T-cell (primary cell): Measurements from ENCODE around the gene B4GALT5. TPM values are rescaled to one million over a fixed set of nuclear protein-coding genes. Genes with fewer than 3 reads are reported as not detected.

Experiments used
- ATAC-seq, 4 experiments: fragments of 200-7000 bp in 3 of 4; fragments of 150-1000 bp in 1 of 4; cut with Tn5 transposase; replicated peaks in 1 of 4; 1 replicate in 3 of 4; 2 replicates in 1 of 4; pipeline ENCODE4 v1.10.0; 2021; ENCODE audit warnings: moderate library complexity in 3 of 4, mild to moderate bottlenecking in 2 of 4, moderate number of reproducible peaks in 1 of 4
- CTCF ChIA-PET, 2 donors: fragments of 300-600 bp; sonication (Branson Sonifier 250); formaldehyde crosslinking; loops; one replicate each; lab custom pipeline; 2022; ENCODE audit warnings: antibody characterized with exemption in 2 of 2; lab: Charles Lee
- POLR2A ChIA-PET, 2 donors: fragments of 300-600 bp; sonication (Branson Sonifier 250); formaldehyde crosslinking; loops; one replicate each; lab custom pipeline; 2022; ENCODE audit warnings: antibody characterized with exemption in 2 of 2; lab: Charles Lee
- DNase-seq, 35 experiments: peaks; one replicate each; pipeline versions ENCODE4 v3.0.0 to v3.0.0-alpha.2; 2013 to 2023
- H3K27ac ChIP-seq: one replicate; pipeline ENCODE4 v1.5.1; 2013; ENCODE audit warnings: low read length
- H3K27me3 ChIP-seq, 2 experiments: replicated peaks in 1 of 2; 1 replicate in 1 of 2; 2 replicates in 1 of 2; pipeline versions ENCODE4 v1.6.1 to v1.7.0; 2013; ENCODE audit warnings: low read length in 1 of 2, mixed read lengths in 1 of 2; ENCODE audit not compliant: control insufficient read depth in 2 of 2, insufficient read depth in 2 of 2; ENCODE audit errors: extremely low read depth in 1 of 2
- H3K36me3 ChIP-seq, 2 donors: 1 replicate in 1 of 2; 2 replicates in 1 of 2; pipeline versions ENCODE4 v1.6.1 to v1.7.0; 2013; ENCODE audit warnings: low read length in 1 of 2; ENCODE audit not compliant: control insufficient read depth in 2 of 2, insufficient read depth in 1 of 2; ENCODE audit errors: extremely low read depth in 1 of 2
- H3K4me1 ChIP-seq, 2 experiments: 1 replicate in 1 of 2; 2 replicates in 1 of 2; pipeline versions ENCODE4 v1.6.1 to v1.7.0; 2013; ENCODE audit warnings: low read length in 2 of 2, mixed read lengths in 1 of 2; ENCODE audit not compliant: insufficient read depth in 2 of 2, control insufficient read depth in 1 of 2; ENCODE audit errors: extremely low read depth in 1 of 2
- H3K4me3 ChIP-seq, 2 donors: 1 replicate in 1 of 2; 2 replicates in 1 of 2; pipeline versions ENCODE4 v1.5.1 to v1.7.0; 2013; ENCODE audit warnings: mild to moderate bottlenecking in 2 of 2, low read length in 1 of 2, moderate library complexity in 1 of 2; ENCODE audit not compliant: control insufficient read depth in 1 of 2; ENCODE audit errors: extremely low read depth in 1 of 2
- H3K9me3 ChIP-seq: 2 replicates; pipeline ENCODE4 v1.7.0; 2013
- H3K27ac Mint-ChIP-seq, 2 donors: one replicate each; pipeline ENCODE4 v1.8.0; 2020 to 2021; ENCODE audit warnings: mild to moderate bottlenecking in 2 of 2, mixed read lengths in 2 of 2
- H3K27me3 Mint-ChIP-seq, 2 donors: one replicate each; pipeline ENCODE4 v1.8.0; 2021 to 2022; ENCODE audit warnings: mixed read lengths in 2 of 2
- H3K36me3 Mint-ChIP-seq: one replicate; pipeline ENCODE4 v1.8.0; 2021; ENCODE audit warnings: mixed read lengths
- H3K4me1 Mint-ChIP-seq, 3 donors: one replicate each; pipeline ENCODE4 v1.8.0; 2020 to 2022; ENCODE audit warnings: mixed read lengths in 3 of 3, mild to moderate bottlenecking in 1 of 3
- H3K4me3 Mint-ChIP-seq, 3 donors: one replicate each; pipeline ENCODE4 v1.8.0; 2020 to 2022; ENCODE audit warnings: mild to moderate bottlenecking in 3 of 3, mixed read lengths in 3 of 3, moderate library complexity in 3 of 3
- H3K9me3 Mint-ChIP-seq, 3 donors: one replicate each; pipeline ENCODE4 v1.8.0; 2020 to 2022; ENCODE audit warnings: mixed read lengths in 3 of 3
- WGBS: methylation state at CpG from one replicate; pipeline ENCODE4 v1.1.5; 2013; ENCODE audit warnings: missing lambda C conversion rate; ENCODE audit not compliant: insufficient coverage; 5-methylcytosine and 5-hydroxymethylcytosine counted together
- total RNA-seq, 35 experiments: library from RNA in 6 of 35; stranded (reverse) in 6 of 35; fragments of 120-200 nt in 1 of 35; gene quantifications; one replicate each; pipeline versions ENCODE4 v1.2.1 to v1.2.4 and lab custom pipeline; 2013 to 2026

B4GALT5 gene
- total RNA-seq, 5 donors from 2014 or later (not counting 1 experiment from before 2014, with no cell fraction given): 4.6 to 11.9 (median 9.2) TPM

DNA sequence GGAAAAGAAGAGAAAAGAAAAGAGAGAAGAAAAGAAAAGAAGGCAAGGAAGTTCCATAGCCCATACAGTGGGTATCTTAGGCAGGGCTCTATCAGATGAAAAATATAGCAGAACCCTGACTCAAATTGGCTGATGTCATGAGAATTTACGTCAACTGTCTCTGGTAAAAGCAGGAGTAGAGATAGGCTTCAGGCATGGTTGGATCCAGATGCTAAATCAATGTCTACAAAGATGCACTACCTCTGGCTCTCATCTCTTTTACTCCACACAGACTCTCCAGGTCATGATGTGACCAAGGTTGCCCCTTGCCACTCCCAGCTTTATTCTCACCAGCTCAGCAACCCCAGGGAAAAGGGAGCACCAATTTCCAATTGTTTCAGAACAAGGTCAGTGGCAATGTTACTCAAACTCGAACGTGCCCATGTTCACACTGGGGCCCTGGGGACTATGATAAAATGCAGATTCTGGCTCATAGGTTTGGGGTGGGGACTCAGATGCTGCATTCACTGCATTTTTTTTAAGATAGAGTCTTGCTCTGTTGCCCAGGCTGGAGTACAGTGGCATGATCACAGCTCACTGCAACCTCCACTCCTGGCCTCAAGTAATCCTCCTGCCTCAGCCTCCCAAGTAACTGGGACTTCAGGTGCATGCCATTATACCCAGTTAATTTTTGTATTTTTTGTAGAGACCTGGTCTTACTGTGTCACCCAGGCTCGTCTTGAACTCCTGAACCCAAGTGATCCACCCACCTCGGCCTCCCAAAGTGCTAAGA lies 112.3 kb downstream of the B4GALT5 start:
- H3K27ac ChIP-seq: no peak overlapping the region
- ChIA-PET CTCF (no interaction called here), POLR2A (no interaction called here)
- Mint-ChIP-seq H3K36me3 (no peaks in the 10 kb centered on the region), H3K4me1 (peaks cover 0 to 7% (median 4%) of the 10 kb centered on the region in 3 donors), H3K27ac (no peak overlapping the region), H3K27me3 (peaks cover 0 to 4% of the 10 kb centered on the region in 2 donors), H3K9me3 (no peaks in the 10 kb centered on the region), H3K4me3 (no peak overlapping the region)
- no peak for DNase-seq
- ATAC-seq: no peak
- no peaks in the 10 kb centered on the region for H3K36me3 ChIP-seq
- H3K27me3 ChIP-seq: peaks cover 0 to 4% of the 10 kb centered on the region in 2 experiments
- 90% methylated on average over 5 of the region's 5 CpGs for WGBS
- no peak overlapping the region for H3K4me3 ChIP-seq
- peaks cover 2% of the 10 kb centered on the region for H3K9me3 ChIP-seq
- peaks cover 0 to 9% of the 10 kb centered on the region in 2 experiments for H3K4me1 ChIP-seq

DNA sequence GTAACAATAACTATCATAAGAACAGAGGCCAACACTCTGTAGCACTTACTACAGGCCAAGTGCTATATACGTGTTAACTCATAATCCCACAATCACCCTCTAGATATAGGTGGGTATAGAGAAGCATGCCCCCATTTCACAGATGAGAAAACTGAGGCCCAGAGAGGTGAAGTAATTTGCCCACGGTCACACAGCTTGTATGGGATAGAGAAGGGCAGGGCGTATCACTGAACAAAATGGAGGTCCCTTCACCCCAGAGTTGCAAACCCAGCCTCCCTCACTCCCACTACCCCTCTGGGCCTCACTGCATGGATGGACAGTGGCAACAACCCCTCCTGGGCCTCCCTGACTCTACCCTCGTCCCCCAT lies 113.9 kb downstream of the B4GALT5 start:
- WGBS: 83% methylated on average over 1 of the region's 4 CpGs
- CTCF ChIA-PET: no interaction called here
- H3K4me1 Mint-ChIP-seq: peaks cover 11 to 23% (median 20%) of the 10 kb centered on the region in 3 donors

DNA sequence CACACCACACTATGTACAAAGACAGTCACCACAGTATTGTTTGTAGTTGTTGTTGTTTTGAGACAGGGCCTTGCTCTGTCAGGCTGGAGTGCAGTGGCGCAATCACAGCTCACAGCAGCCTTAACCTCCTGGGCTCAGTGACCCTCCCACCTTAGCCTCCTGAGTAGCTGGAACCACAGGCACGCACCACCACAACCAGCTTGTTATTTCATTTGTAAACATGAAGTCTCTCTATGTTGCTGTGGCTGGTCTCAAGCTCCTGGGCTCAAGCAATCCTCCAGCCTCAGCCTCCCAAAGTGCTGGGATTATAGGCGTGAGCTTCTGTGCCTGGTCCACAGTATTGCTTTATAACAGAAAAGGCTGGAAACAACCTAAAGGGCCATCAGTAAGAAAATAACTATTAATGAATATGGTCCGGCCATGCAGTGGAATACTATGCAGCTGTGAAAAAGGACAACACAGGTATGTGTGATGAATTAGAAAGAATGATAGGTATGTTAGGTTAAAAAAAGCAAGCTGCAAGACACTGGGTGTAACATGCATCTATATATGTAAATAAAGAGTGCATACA lies 115.8 kb downstream of the B4GALT5 start:
- Histone ChIP-seq H3K9me3 (peaks cover 2% of the 10 kb centered on the region), H3K4me3 (no peak overlapping the region), H3K27me3 (peaks cover 0 to 3% of the 10 kb centered on the region in 2 experiments), H3K36me3 (no peaks in the 10 kb centered on the region), H3K4me1 (peaks cover 0 to 43% of the 10 kb centered on the region in 2 experiments), H3K27ac (no peak overlapping the region)
- peaks cover 25 to 41% (median 37%) of the 10 kb centered on the region in 3 donors for H3K4me1 Mint-ChIP-seq
- H3K4me3 Mint-ChIP-seq: no peak overlapping the region
- H3K27me3 Mint-ChIP-seq: peaks cover 0 to 2% of the 10 kb centered on the region in 2 donors
- ATAC-seq (no peak), DNase-seq (no peak)
- 100% methylated on average over 1 of the region's 4 CpGs for WGBS
- ChIA-PET CTCF (interaction anchor here in 1 of 2 donors (2.1 kb wide), 1 partner anchor 474 kb away, joined by 4 read pairs; no protein-coding TSS in a partner anchor), POLR2A (no interaction called here)
- no peaks in the 10 kb centered on the region for H3K9me3 Mint-ChIP-seq
- H3K27ac Mint-ChIP-seq: no peak overlapping the region
- no peaks in the 10 kb centered on the region for H3K36me3 Mint-ChIP-seq

More for the DNA sequence above, 113.9 kb downstream of the B4GALT5 start:
- ATAC-seq (no peak), DNase-seq (no peak)
- no peak overlapping the region for H3K27ac Mint-ChIP-seq
- H3K4me3 Mint-ChIP-seq: no peak overlapping the region
- H3K36me3 ChIP-seq: no peaks in the 10 kb centered on the region
- POLR2A ChIA-PET: no interaction called here
- no peaks in the 10 kb centered on the region for H3K9me3 Mint-ChIP-seq
- H3K36me3 Mint-ChIP-seq: no peaks in the 10 kb centered on the region
- peaks cover 0 to 25% of the 10 kb centered on the region in 2 experiments for H3K4me1 ChIP-seq
- no peak overlapping the region for H3K27ac ChIP-seq
- H3K27me3 Mint-ChIP-seq: peaks cover 0 to 2% of the 10 kb centered on the region in 2 donors
- H3K27me3 ChIP-seq: peaks cover 0 to 4% of the 10 kb centered on the region in 2 experiments
- H3K4me3 ChIP-seq: no peak overlapping the region
- peaks cover 2% of the 10 kb centered on the region for H3K9me3 ChIP-seq

DNA sequence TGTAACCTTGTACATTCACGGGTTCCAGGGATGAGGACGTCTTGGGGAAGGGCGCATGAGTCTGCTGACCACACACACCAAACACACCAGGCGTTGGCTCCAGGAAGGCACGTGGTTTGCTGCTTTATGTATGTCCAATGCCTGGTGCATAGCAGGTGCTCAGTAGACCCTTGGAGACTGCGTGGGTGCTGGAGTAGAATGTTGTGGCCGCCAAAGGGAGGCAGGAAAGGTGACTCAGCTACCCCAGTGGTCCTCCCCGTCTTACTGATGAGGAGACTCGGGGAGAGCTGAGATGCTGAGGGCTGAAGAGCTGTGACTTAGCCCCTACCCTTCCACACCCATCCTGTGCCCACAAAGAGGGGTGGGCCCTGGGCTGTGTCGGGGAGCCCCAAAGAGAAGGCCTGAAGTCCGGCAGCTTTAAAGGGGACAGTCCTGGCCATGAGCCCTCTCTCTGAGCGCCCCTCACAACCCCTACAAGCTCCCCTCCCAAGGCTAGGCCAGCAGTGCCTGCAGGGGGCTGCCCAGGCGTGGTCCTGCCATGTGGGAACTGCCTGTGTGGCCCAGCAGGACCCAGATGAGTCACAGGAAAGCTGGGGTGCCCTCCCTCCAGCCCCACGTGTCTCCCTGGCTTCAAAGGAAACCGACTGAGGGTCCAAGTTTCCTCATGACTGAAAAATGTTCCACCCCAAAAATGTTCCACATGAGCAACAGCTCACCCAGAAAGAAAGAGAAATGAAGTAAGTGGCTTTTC lies 117.7 kb downstream of the B4GALT5 start:
- ChIA-PET POLR2A (no interaction called here), CTCF (interaction anchor here in 1 of 2 donors (2.1 kb wide), 1 partner anchor 475 kb away, joined by 4 read pairs; no protein-coding TSS in a partner anchor)
- H3K4me1 Mint-ChIP-seq: peaks cover 25 to 59% (median 41%) of the 10 kb centered on the region in 3 donors
- peak overlapping the region in 2 of 3 donors; percentile 6 to 23 for H3K4me3 Mint-ChIP-seq
- DNase-seq: no peak
- H3K9me3 ChIP-seq: peaks cover 2% of the 10 kb centered on the region
- H3K27me3 ChIP-seq: peaks cover 0 to 3% of the 10 kb centered on the region in 2 experiments
- WGBS: 29% methylated on average over 4 of the region's 15 CpGs
- H3K9me3 Mint-ChIP-seq: no peaks in the 10 kb centered on the region
- no peaks in the 10 kb centered on the region for H3K36me3 ChIP-seq
- peak overlapping the region; percentile 48 to 82 for H3K27ac Mint-ChIP-seq
- H3K4me1 ChIP-seq: peaks cover 0 to 52% of the 10 kb centered on the region in 2 experiments
- peaks cover 0 to 2% of the 10 kb centered on the region in 2 donors for H3K27me3 Mint-ChIP-seq
- no peaks in the 10 kb centered on the region for H3K36me3 Mint-ChIP-seq
- ATAC-seq: peak in 2 of 4 experiments; percentile 41 to 51
- H3K27ac ChIP-seq: peak overlapping the region; percentile 34
- no peak overlapping the region for H3K4me3 ChIP-seq

DNA sequence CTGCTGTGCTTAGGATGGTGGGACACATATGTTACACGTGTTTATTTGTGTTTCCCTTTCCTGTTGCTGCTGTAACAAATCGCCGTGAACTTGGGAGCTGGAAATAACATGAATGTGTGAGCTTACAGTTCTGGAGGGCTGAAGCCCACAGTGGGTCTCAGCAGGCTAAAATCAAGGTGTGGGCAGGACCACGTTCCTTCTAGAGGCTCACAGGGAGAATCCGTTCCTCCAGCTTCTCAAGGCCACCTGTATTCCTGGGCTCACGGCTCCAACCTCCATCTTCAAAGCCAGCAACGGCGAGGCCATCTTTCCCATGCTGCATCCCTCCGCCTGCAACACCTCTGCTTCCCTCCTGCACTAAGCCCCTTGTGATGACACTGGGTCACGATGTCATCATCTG lies 118.3 kb downstream of the B4GALT5 start:
- Histone ChIP-seq H3K9me3 (peaks cover 2% of the 10 kb centered on the region), H3K27me3 (peaks cover 0 to 3% of the 10 kb centered on the region in 2 experiments), H3K36me3 (no peaks in the 10 kb centered on the region), H3K27ac (no peak overlapping the region), H3K4me3 (no peak overlapping the region), H3K4me1 (peaks cover 0 to 53% of the 10 kb centered on the region in 2 experiments)
- H3K4me1 Mint-ChIP-seq: peaks cover 25 to 65% (median 41%) of the 10 kb centered on the region in 3 donors
- no peaks in the 10 kb centered on the region for H3K36me3 Mint-ChIP-seq
- POLR2A ChIA-PET: no interaction called here
- peaks cover 0 to 2% of the 10 kb centered on the region in 2 donors for H3K27me3 Mint-ChIP-seq
- CTCF ChIA-PET: interaction anchor here in 1 of 2 donors (0.5 kb wide), 1 partner anchor 476 kb away, joined by 6 read pairs; no protein-coding TSS in a partner anchor
- peak overlapping the region in 2 of 3 donors; percentile 6 to 23 for H3K4me3 Mint-ChIP-seq
- no peaks in the 10 kb centered on the region for H3K9me3 Mint-ChIP-seq
- H3K27ac Mint-ChIP-seq: peak overlapping the region in 1 of 2 donors; percentile 82
- no peak for ATAC-seq
- DNase-seq: no peak
- 86% methylated on average over 8 of the region's 10 CpGs for WGBS

DNA sequence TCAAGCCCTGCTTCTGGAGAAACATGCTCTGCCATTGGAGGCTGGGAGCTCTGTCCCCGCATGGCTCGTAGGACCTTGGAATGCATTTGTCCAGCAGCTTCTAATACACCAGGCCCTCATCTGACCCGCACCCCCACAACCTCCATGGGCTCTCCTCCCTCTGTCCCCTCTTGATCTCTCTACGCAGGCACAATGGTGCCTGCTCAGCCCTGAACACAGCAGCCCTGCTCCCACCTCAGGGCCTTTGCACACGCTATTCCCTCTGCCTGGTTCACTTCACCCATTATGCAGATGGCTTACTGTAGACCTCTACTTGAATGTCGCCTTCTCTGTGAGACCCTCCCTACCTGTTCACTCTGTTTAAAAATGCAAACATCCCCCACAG lies 118.8 kb downstream of the B4GALT5 start:
- H3K4me1 ChIP-seq: peaks cover 0 to 53% of the 10 kb centered on the region in 2 experiments
- H3K36me3 Mint-ChIP-seq: no peaks in the 10 kb centered on the region
- H3K9me3 ChIP-seq: peaks cover 2% of the 10 kb centered on the region
- H3K4me1 Mint-ChIP-seq: peaks cover 25 to 69% (median 43%) of the 10 kb centered on the region in 3 donors
- peaks cover 0 to 3% of the 10 kb centered on the region in 2 experiments for H3K27me3 ChIP-seq
- no peak for ATAC-seq
- peak overlapping the region; percentile 66 for H3K27ac ChIP-seq
- no peaks in the 10 kb centered on the region for H3K36me3 ChIP-seq
- peak overlapping the region in 1 of 2 donors; percentile 65 for H3K27ac Mint-ChIP-seq
- CTCF ChIA-PET: interaction anchor here (0.5 to 0.9 kb wide), 2 partner anchors 15 to 476 kb away, joined by 3 to 6 read pairs; no protein-coding TSS in a partner anchor
- POLR2A ChIA-PET: no interaction called here
- peaks cover 2 to 4% of the 10 kb centered on the region in 2 donors for H3K27me3 Mint-ChIP-seq
- no peak for DNase-seq
- no peak overlapping the region for H3K4me3 ChIP-seq
- no peaks in the 10 kb centered on the region for H3K9me3 Mint-ChIP-seq
- 83% methylated on average over 5 of the region's 6 CpGs for WGBS
- H3K4me3 Mint-ChIP-seq: peak overlapping the region in 2 of 3 donors; percentile 23 to 39
